Neural progenitor cell (in vitro differentiated cells): ENCODE data around the gene TCAF1.

Source experiments
- EZH2 ChIP-seq: fragments of 200-600 bp; sonication (generic); IDR thresholded peaks from 2 replicates; pipeline ENCODE4 v1.6.1; 2017; ENCODE audit warnings: antibody characterized with exemption, mild to moderate bottlenecking, moderate library complexity
- EZH2phosphoT487 ChIP-seq: fragments of 200-600 bp; sonication (generic); IDR thresholded peaks from 2 replicates; pipeline ENCODE4 v1.6.1; 2017; ENCODE audit warnings: antibody characterized with exemption
- TF ChIP-seq, protein P1 (sequence below): fragments of 200-600 bp; sonication (generic); IDR thresholded peaks from 2 replicates; pipeline ENCODE4 v1.5.1; 2017; ENCODE audit warnings: antibody characterized with exemption, mild to moderate bottlenecking

GRCh38 chr7:143931739-143932138 lies 29.8 kb upstream of the TCAF1 start:
- TF ChIP-seq EZH2 (no peak), EZH2phosphoT487 (no peak)
- TF ChIP-seq, protein P1, sequence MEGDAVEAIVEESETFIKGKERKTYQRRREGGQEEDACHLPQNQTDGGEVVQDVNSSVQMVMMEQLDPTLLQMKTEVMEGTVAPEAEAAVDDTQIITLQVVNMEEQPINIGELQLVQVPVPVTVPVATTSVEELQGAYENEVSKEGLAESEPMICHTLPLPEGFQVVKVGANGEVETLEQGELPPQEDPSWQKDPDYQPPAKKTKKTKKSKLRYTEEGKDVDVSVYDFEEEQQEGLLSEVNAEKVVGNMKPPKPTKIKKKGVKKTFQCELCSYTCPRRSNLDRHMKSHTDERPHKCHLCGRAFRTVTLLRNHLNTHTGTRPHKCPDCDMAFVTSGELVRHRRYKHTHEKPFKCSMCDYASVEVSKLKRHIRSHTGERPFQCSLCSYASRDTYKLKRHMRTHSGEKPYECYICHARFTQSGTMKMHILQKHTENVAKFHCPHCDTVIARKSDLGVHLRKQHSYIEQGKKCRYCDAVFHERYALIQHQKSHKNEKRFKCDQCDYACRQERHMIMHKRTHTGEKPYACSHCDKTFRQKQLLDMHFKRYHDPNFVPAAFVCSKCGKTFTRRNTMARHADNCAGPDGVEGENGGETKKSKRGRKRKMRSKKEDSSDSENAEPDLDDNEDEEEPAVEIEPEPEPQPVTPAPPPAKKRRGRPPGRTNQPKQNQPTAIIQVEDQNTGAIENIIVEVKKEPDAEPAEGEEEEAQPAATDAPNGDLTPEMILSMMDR: no peak
